WTC11 (cell line): ENCODE results near the gene GRAMD1C. TPM values are rescaled to one million over a fixed set of nuclear protein-coding genes. Genes with fewer than 3 reads are reported as not detected.

Experiments used
- total RNA-seq: library from RNA; stranded (reverse); gene quantifications from 3 replicates; pipeline ENCODE4 v1.2.3, GENCODE V29; 2021

GRAMD1C gene
- total RNA-seq, 1 experiment from 2014 or later, result 2.8 TPM

Other genes with a start within 250 kb of the GRAMD1C start
- 14.8 to 16.4 TPM (median 15.9 TPM) in 3 replicates for gene USF3, start 142.1 kb upstream of the GRAMD1C start, total RNA-seq
- 170 to 193 TPM (median 175 TPM) in 3 replicates for gene NAA50, start 92.5 kb upstream of the GRAMD1C start, total RNA-seq
- 85.6 to 90.7 TPM (median 88.9 TPM) in 3 replicates for gene ATP6V1A, start 91.8 kb upstream of the GRAMD1C start, total RNA-seq
- gene ZDHHC23, start 109.2 kb downstream of the GRAMD1C start, total RNA-seq, result 16.1 to 19.2 TPM (median 17.9 TPM) in 3 replicates
- 1.6 to 1.7 TPM (median 1.7 TPM) in 3 replicates for gene CCDC191, start 217.7 kb downstream of the GRAMD1C start, total RNA-seq
- 35.5 to 40.0 TPM (median 38.3 TPM) in 3 replicates for gene QTRT2, start 217.9 kb downstream of the GRAMD1C start, total RNA-seq